OCI-LY7 (cell line): ENCODE results near the gene CCT7. TPM values are rescaled to one million over a fixed set of nuclear protein-coding genes. Genes with fewer than 3 reads are reported as not detected.

Experiments
- Bru-seq: library from RNA; stranded (reverse); fragments of 400-500 nt; gene quantifications from one replicate; lab custom pipeline; 2021; lab: Mats Ljungman, UMichigan
- BruChase-seq, 2 experiments: library from RNA; stranded (reverse); fragments of 400-500 nt; gene quantifications; one replicate each; lab custom pipeline; 2021; lab: Mats Ljungman, UMichigan
- BruUV-seq: library from RNA; stranded (reverse); fragments of 400-500 nt; replicated peaks from 2 replicates; lab custom pipeline; 2021; lab: Mats Ljungman, UMichigan
- CTCF ChIA-PET: fragments of 300-600 bp; sonication (Branson Sonifier 250); formaldehyde crosslinking; loops from one replicate; lab custom pipeline; 2022; ENCODE audit warnings: antibody characterized with exemption; ENCODE audit not compliant: unreplicated experiment; lab: Charles Lee
- POLR2A ChIA-PET: fragments of 300-600 bp; sonication (Branson Sonifier 250); formaldehyde crosslinking; loops from one replicate; lab custom pipeline; 2022; ENCODE audit warnings: antibody characterized with exemption; lab: Charles Lee
- DNase-seq: peaks from one replicate; pipeline ENCODE4 v3.0.0-alpha.2; 2015; ENCODE audit warnings: low spot score
- H2AFZ ChIP-seq: fragments of 200-600 bp; sonication (generic), shearing (Covaris generic); 2 replicates; pipeline ENCODE4 v1.6.1; 2014; ENCODE audit warnings: mild to moderate bottlenecking, antibody characterized with exemption, low read length, moderate library complexity
- H3K27ac ChIP-seq: fragments of 200-600 bp; sonication (generic); 2 replicates; pipeline ENCODE4 v1.5.1; 2014; ENCODE audit warnings: mixed run types, low read depth, mild to moderate bottlenecking, moderate library complexity, low read length, inconsistent platforms; ENCODE audit not compliant: poor library complexity, severe bottlenecking
- H3K36me3 ChIP-seq: fragments of 200-600 bp; sonication (generic); 2 replicates; pipeline ENCODE4 v1.6.1; 2014; ENCODE audit warnings: mild to moderate bottlenecking, antibody characterized with exemption, low read length, moderate library complexity, mixed read lengths; ENCODE audit not compliant: insufficient read depth
- H3K4me1 ChIP-seq: fragments of 200-600 bp; sonication (generic); 2 replicates; pipeline ENCODE4 v1.5.1; 2014; ENCODE audit warnings: mild to moderate bottlenecking, low read length; ENCODE audit not compliant: insufficient read depth, poor library complexity, severe bottlenecking
- H3K4me2 ChIP-seq: fragments of 200-600 bp; sonication (generic); 2 replicates; pipeline ENCODE4 v1.6.1; 2014; ENCODE audit warnings: mild to moderate bottlenecking, low read length
- H3K4me3 ChIP-seq: fragments of 200-600 bp; sonication (generic); 2 replicates; pipeline ENCODE4 v1.5.1; 2014; ENCODE audit warnings: mild to moderate bottlenecking, low read depth, low read length; ENCODE audit not compliant: poor library complexity, severe bottlenecking
- H3K79me2 ChIP-seq: fragments of 200-600 bp; sonication (generic); 2 replicates; pipeline ENCODE4 v1.6.1; 2016; ENCODE audit warnings: low read depth, mild to moderate bottlenecking, low read length, moderate library complexity, mixed read lengths; ENCODE audit not compliant: insufficient read depth
- H3K9me2 ChIP-seq: fragments of 200-600 bp; sonication (generic); 2 replicates; pipeline ENCODE4 v1.6.1; 2016; ENCODE audit warnings: mild to moderate bottlenecking, low read length, mixed read lengths; ENCODE audit not compliant: insufficient read depth
- H3K9me3 ChIP-seq: fragments of 200-600 bp; sonication (generic); 2 replicates; pipeline ENCODE4 v1.6.1; 2014; ENCODE audit warnings: mild to moderate bottlenecking, mixed run types, low read length, mixed read lengths
- H4K20me1 ChIP-seq: fragments of 200-600 bp; sonication (generic); 2 replicates; pipeline ENCODE4 v1.6.1; 2014; ENCODE audit warnings: mild to moderate bottlenecking, antibody characterized with exemption, low read length, moderate library complexity, mixed read lengths; ENCODE audit not compliant: insufficient read depth
- EZH2phosphoT487 ChIP-seq: fragments of 200-600 bp; sonication (generic); IDR thresholded peaks from 2 replicates; pipeline ENCODE4 v1.6.1; 2018; ENCODE audit warnings: low read depth, borderline replicate concordance, mild to moderate bottlenecking, mixed run types, antibody characterized with exemption, low read length, moderate library complexity, mixed read lengths
- intact Hi-C: fragments of 100-400 bp; cut with micrococcal nuclease; formaldehyde crosslinking; loops from one replicate; pipeline ENCODE4 v1.10.0; 2022; ENCODE audit not compliant: unreplicated experiment
- long read RNA-seq: library from polyadenylated mRNA; stranded (forward); transcript quantifications from one replicate; pipeline ENCODE4 v2.0.0, GENCODE V29; 2022
- total RNA-seq, 2 experiments: library from RNA; depleted of rRNA in 1 of 2; stranded (reverse); fragments of >200 nt in 1 of 2; shearing (Covaris generic) in 1 of 2; gene quantifications; 2 replicates each; pipeline ENCODE4 v1.2.3, GENCODE V29; 2014 to 2022
- TF ChIP-seq, protein P1 (sequence below): fragments of 200-600 bp; sonication (generic); conservative IDR thresholded peaks from 2 replicates; pipeline ENCODE4 v1.5.1; 2014; ENCODE audit warnings: mild to moderate bottlenecking, antibody characterized with exemption, low read length, moderate library complexity, mixed read lengths

The CCT7 gene
- total RNA-seq (2014; rRNA removed; shearing (Covaris generic)) (334 and 378 TPM in 2 replicates), total RNA-seq (2022) (307 and 347 TPM in 2 replicates), Bru-seq, nascent RNA (percentile 92 among the genes with signal in this experiment), BruChase-seq, experiment 1, labeled RNA remaining after a 6-hour chase (percentile 97 among the genes with signal in this experiment), BruChase-seq, experiment 2, labeled RNA remaining after a 2-hour chase (percentile 93 among the genes with signal in this experiment)
- long read RNA-seq, transcript CCT7-201 (12 exons, 1,916 nt): major isoform, 712 of 777 reads
- long read RNA-seq, transcript CCT7-215 (13 exons, 2,031 nt): minor isoform, 11 of 777 reads
- long read RNA-seq, partial matches to known transcripts: 29 of 777 reads
- long read RNA-seq, other reads (novel, unspliced or antisense): 24 of 777 reads

DNA sequence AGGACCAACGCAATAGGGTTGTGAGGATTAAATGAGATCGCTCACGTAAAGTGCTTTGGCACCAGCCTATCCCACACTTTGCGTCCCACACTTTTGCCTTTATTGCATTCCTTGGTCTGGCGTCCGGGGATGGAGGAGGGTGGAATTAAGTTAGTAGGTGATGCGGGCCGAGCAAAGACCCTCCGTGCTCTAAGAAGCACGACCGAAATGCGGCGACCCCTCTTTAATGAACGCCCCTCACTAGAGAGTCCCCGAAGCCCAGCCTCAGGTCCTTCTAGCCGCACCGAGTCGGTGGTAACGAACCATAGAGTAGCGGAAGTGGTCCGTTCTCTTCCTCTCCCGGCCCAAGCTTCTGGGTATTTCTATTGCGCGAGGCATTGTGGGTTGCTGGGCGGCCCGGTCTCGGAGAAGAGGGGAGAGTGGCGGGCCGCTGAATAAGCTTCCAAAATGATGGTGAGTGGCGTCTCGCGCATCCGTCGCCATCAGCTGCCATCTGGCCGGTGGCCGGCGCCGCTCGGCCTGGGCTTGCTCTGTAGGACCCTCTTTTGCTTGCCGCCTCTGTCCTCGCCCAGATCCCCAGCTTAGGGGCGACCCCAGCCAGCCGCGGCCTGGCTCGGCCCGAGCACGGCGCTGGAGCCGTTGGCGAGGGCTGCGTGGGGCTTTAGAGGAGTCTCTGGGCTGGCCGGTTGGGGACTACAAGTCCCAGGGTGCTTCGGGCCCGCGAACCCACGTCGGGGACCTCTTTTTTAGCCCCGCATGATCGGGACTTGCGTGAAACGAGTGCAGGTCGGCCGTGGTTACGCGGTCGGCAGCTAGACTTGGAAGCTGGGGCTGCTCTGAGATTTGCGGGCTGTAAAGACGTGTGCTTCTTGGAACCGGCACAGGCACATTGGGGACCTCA lies at the start of gene CCT7:
Gene CCT7, plus strand, starts transcription at position 377 of the 901 bp plus-strand sequence. Its CDS starts 71 bp downstream, at position 448.
- Histone ChIP-seq H3K4me1 (peaks cover 27% of the 10 kb centered on the region), H4K20me1 (peaks cover 31% of the 10 kb centered on the region), H3K36me3 (peaks cover 52% of the 10 kb centered on the region), H3K9me3 (no peaks in the 10 kb centered on the region), H3K27ac (peak within 1 kb of the TSS; percentile 78), H3K9me2 (no peaks in the 10 kb centered on the region), H3K79me2 (peaks cover 51% of the 10 kb centered on the region), H3K4me2 (peak within 1 kb of the TSS; percentile 95), H3K4me3 (peak within 1 kb of the TSS; percentile 93), H2AFZ (peak within 1 kb of the TSS; percentile 68; the same call in 1 of the 2 replicates)
- TSS peak; percentile 72 for BruUV-seq
- CTCF ChIA-PET: no interaction called here
- no peak for TF ChIP-seq EZH2phosphoT487
- TF ChIP-seq, protein P1, sequence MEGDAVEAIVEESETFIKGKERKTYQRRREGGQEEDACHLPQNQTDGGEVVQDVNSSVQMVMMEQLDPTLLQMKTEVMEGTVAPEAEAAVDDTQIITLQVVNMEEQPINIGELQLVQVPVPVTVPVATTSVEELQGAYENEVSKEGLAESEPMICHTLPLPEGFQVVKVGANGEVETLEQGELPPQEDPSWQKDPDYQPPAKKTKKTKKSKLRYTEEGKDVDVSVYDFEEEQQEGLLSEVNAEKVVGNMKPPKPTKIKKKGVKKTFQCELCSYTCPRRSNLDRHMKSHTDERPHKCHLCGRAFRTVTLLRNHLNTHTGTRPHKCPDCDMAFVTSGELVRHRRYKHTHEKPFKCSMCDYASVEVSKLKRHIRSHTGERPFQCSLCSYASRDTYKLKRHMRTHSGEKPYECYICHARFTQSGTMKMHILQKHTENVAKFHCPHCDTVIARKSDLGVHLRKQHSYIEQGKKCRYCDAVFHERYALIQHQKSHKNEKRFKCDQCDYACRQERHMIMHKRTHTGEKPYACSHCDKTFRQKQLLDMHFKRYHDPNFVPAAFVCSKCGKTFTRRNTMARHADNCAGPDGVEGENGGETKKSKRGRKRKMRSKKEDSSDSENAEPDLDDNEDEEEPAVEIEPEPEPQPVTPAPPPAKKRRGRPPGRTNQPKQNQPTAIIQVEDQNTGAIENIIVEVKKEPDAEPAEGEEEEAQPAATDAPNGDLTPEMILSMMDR: no peak
- intact Hi-C loops: loop anchor here (1.0 to 2.0 kb wide), 4 partner anchors 20 to 1221 kb away; partner anchors contain the start of genes ALMS1, FBXO41, INO80B and SMYD5
- POLR2A ChIA-PET: interaction anchor here (0.5 to 2.8 kb wide), 13 partner anchors 10 to 162 kb away, joined by 3 to 10 read pairs (median 4); partner anchors contain the start of genes FBXO41 and SMYD5
- peak; percentile 94 for DNase-seq

DNA sequence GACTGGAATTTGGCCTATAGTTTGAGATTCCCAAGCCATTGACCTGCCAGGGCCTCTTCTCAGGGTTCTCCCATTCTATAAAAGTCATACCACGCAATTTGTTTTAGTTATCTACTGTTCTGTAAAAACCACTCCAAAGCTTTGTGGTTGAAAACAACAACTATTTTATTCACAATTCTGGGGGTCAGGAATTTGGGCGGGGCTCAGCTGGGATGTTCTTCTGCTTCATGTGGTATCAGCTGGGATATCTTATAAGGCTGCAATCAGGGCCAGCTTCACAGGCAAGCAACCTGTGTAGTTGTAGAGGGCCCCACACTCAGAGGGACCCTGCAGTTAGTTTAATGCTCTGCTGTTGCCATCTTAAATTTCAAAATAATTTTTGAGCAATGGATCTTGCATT lies 48.1 kb upstream of the CCT7 start:
- Histone ChIP-seq H3K27ac (no peak overlapping the region), H3K79me2 (no peaks in the 10 kb centered on the region), H3K9me3 (no peaks in the 10 kb centered on the region), H3K36me3 (no peaks in the 10 kb centered on the region), H3K4me3 (no peak overlapping the region), H4K20me1 (no peaks in the 10 kb centered on the region), H3K9me2 (no peaks in the 10 kb centered on the region), H3K4me2 (no peak overlapping the region), H2AFZ (no peak overlapping the region), H3K4me1 (no peaks in the 10 kb centered on the region)
- CTCF ChIA-PET: no interaction called here
- TF ChIP-seq EZH2phosphoT487: no peak
- TF ChIP-seq, protein P1: no peak
- POLR2A ChIA-PET: no interaction called here
- no peak for DNase-seq
- intact Hi-C loops: no loop called here
- BruUV-seq: no TSS peak
